Forelimb muscle (tissue), 1 donor: ENCODE measurements around the gene ASS1. TPM values are rescaled to one million over a fixed set of nuclear protein-coding genes. Genes with fewer than 3 reads are reported as not detected.

Experiments used
- DNase-seq: peaks from one replicate; pipeline ENCODE4 v3.0.0-alpha.2; 2013; ENCODE audit warnings: low read depth
- polyA plus RNA-seq: library from polyadenylated mRNA; unstranded; fragments of 120-200 nt; gene quantifications from one replicate; pipeline ENCODE4 v1.2.1, GENCODE V29; 2013; ENCODE audit not compliant: insufficient read length

The ASS1 gene
- polyA plus RNA-seq, 1 donor, result 38.9 TPM

GRCh38 chr9:130473009-130473408 lies 28.2 kb downstream of the ASS1 start:
- DNase-seq, result no peak

DNA sequence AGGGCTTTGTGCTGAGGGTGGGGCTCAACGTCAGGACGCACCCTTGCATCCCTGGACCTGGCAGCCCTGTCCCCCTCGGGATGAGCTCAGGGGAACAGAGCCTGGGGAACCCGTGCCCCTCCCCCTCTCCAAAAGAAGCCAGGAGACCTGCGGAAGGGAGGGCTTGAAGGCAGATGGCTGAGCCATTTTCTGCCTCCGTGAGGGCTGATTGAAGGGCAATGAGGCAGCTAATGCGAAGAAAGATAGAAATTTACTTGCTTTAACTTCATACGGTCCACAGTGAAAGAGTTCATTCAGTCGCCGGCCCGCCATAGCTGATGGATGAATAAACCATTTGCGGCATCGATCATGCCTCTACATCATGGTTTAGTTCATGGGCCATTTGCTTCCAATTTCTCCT lies 28.8 kb downstream of the ASS1 start:
- no peak for DNase-seq

- no peak for DNase-seq
These were observed 29.3 kb downstream of the ASS1 start for GRCh38 chr9:130474106-130474505.

DNA sequence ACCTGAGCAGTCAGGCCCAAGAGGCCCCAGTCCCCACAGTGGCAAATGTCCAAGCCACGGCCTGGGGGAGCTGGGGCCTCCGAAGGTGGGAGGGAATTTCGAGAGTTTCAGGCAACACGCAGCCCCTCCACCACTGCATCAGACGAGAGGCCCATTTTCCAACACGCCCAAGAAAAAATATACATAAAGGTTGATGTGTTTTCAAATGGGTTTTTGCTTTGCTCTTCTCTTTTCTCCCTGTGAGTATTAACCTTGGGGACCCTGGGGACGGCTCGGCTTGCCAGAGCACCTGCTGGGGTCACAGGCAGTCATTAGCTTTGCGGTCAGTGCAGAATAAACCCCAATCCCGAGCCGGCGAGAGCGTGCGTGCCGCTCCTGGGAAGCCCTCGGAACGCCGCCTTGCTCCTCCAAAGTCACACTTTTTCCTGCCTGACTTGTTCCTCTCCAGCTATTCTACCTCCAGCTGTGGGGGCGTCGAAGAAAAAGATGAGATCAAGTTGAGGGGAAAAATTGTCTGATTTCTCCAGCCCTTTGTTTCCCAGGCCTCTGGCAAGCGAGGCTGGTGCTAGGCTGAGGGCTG lies 31.5 kb downstream of the ASS1 start:
- no peak for DNase-seq

GRCh38 chr9:130477564-130477963 lies 32.8 kb downstream of the ASS1 start:
- no peak for DNase-seq

- no peak for DNase-seq
These were observed 33.4 kb downstream of the ASS1 start for GRCh38 chr9:130478152-130478551.

- no peak for DNase-seq
These were observed 34.2 kb downstream of the ASS1 start for GRCh38 chr9:130478736-130479575.

DNA sequence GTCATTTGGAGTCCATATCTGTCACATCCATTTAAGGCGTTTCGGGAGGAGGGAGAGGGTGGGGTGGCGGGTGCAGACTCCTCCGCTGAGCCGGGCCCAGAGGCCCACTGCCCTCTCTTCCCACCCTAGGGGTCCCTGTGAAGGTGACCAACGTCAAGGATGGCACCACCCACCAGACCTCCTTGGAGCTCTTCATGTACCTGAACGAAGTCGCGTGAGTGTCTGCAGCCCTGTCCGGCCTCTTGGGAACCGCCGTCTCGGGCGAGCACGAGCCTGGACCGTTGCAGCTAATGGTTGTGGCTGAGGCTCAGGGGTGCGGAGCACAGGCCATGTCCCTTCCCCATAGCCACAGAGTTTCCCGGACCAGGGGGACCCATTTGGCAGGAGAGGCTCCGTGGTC lies 34.8 kb downstream of the ASS1 start:
- DNase-seq, result no peak

GRCh38 chr9:130480673-130481072 lies 35.9 kb downstream of the ASS1 start:
- DNase-seq, result no peak

DNA sequence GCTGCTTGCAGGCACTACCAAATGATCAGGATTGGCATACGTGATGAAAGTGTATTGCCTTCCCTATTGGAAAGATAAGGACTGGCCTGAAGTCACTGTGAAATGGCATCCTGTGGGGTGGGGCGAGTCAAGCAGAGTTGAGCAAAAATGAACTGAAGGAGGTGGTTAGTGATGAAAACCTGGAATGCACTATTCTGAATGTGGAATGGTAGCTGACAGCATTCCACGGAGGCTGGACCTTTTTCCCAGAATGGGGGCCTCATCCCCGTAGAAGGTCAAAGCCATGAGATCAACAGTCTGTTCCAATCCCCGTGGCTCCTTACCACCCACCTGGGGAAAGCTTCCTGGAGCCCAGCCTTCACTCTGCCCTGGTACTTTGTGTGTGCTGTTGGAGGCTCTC lies 37.7 kb downstream of the ASS1 start:
- no peak for DNase-seq

DNA sequence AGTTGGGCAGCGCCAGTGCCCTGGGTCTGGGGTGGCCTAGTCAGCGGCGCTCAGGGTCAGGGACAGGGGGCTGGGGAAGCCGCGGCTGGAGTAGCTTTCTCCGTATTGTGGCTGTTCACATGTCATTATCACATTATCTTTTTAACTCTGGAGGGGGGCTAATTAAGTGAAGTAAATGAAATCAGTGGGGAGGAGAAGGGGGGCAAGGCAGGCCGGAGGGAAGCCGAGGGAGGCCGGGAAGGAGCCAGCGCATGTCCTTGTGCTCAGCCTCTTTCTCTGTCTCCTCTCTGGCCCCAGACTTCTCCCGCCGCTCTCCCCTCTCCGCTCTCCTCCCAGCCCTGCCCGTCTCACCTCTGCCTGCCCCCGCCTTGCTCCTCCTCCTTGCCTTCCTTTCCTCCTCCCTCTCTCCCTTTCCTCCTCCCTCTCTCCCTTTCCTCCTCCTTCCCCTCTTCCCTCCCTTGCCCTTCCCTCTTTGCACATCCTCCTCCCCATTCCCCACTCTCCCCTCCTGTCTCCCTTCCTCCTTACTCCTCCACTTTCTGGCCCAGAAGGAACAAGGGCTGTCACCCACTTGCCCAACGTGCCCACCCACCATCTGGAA lies 38.7 kb downstream of the ASS1 start:
- no peak for DNase-seq

GRCh38 chr9:130484362-130485072 lies 39.8 kb downstream of the ASS1 start:
- no peak for DNase-seq

DNA sequence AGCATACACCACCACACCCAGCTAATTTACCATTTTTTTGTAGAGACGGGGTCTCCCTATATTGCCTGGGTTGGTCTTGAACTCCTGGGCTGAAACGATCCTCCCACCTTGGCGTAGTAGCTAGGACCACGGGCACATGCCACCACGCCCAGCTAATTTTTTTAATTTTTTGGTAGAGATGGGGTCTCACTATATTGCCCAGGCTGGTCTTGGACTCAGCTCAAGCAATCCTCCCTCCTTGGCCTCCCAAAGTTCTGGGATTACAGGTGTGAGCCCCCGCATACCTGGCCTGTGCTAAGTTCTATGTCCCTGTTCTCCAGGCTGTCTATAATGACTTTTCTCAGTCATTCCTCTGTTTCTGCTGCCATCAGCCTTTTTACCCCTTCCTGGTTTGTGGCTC lies 41.3 kb downstream of the ASS1 start:
- no peak for DNase-seq

GRCh38 chr9:130487500-130487899 lies 42.7 kb downstream of the ASS1 start:
- no peak for DNase-seq

DNA sequence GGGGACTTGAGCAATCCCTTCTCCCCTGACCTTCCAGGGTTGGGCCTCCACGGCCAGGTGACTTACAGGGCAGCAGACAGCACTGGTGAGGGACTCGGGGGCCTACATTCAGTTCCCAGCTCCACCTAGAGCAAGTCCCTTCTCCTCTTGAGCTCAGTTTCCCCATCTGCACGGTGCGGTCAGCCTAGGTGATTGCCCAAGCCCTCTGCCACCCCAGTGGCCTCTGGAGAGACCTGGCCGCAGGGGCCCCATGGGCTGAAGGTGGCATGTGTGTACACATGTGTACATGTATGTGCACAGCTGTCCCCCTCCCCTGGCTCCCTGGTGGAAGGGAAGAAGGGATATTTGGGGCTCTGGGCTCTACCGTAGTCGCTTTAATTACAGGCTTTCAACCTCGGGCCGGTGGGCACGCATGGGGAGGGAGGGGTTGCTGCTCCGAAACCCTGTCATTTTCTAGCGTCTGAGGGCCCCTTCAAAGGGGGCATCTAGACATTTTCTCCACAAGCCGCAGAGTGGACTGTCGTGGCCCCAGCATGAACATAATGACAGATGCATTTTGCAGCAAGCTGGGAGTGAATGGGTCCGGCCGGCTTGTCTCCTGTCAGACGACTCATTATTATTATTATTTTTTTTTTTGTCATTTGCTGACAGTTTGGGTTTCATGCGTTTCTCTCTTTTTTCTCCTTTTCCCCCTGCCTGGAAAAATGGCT lies 44.0 kb downstream of the ASS1 start:
- no peak for DNase-seq

GRCh38 chr9:130490981-130491380 lies 46.2 kb downstream of the ASS1 start:
- no peak for DNase-seq

GRCh38 chr9:130491830-130492482 lies 47.2 kb downstream of the ASS1 start:
- DNase-seq, result no peak

- no peak for DNase-seq
These were observed 48.3 kb downstream of the ASS1 start for GRCh38 chr9:130493021-130493420.

GRCh38 chr9:130493476-130493875 lies 48.7 kb downstream of the ASS1 start:
- DNase-seq, result no peak

- DNase-seq, result no peak
These were observed 50.3 kb downstream of the ASS1 start for GRCh38 chr9:130495067-130495466.

- DNase-seq, result no peak
These were observed 52.4 kb downstream of the ASS1 start for GRCh38 chr9:130497139-130497538.
